Natural killer cell (primary cell): Measurements from ENCODE around the gene SCYL2. TPM values are rescaled to one million over a fixed set of nuclear protein-coding genes. Genes with fewer than 3 reads are reported as not detected.
"Not testable (repeated sequence)": the region's sequence is repeated elsewhere in the genome, so short reads cannot be mapped to it uniquely, and the experiment has no call there.

Source experiments
- ATAC-seq, 3 donors: fragments of 150-1000 bp in 2 of 3; fragments of 200-7000 bp in 1 of 3; cut with Tn5 transposase; 1 replicate in 1 of 3; 2 replicates in 2 of 3; pipeline ENCODE4 v1.10.0; 2021; ENCODE audit warnings: mild to moderate bottlenecking in 2 of 3, moderate library complexity in 2 of 3
- DNase-seq, 2 donors: peaks; one replicate each; pipeline versions ENCODE4 v3.0.0 to v3.0.0-alpha.2; 2013 to 2021; ENCODE audit warnings: mixed read lengths in 1 of 2
- H3K27ac ChIP-seq: one replicate; pipeline ENCODE4 v1.5.1; 2013; ENCODE audit warnings: mild to moderate bottlenecking, low read length
- H3K27me3 ChIP-seq: one replicate; pipeline ENCODE4 v1.6.1; 2013; ENCODE audit warnings: low read length; ENCODE audit not compliant: control insufficient read depth, insufficient read depth
- H3K36me3 ChIP-seq: one replicate; pipeline ENCODE4 v1.6.1; 2013; ENCODE audit warnings: low read length; ENCODE audit not compliant: control insufficient read depth, insufficient read depth
- H3K4me1 ChIP-seq: one replicate; pipeline ENCODE4 v1.6.1; 2013; ENCODE audit warnings: low read length; ENCODE audit not compliant: control insufficient read depth, insufficient read depth
- H3K4me3 ChIP-seq: one replicate; pipeline ENCODE4 v1.5.1; 2013; ENCODE audit warnings: low read length
- H3K9me3 ChIP-seq: one replicate; pipeline ENCODE4 v1.6.1; 2013; ENCODE audit warnings: low read length; ENCODE audit not compliant: control insufficient read depth, insufficient read depth
- H3K27ac Mint-ChIP-seq, 2 donors: one replicate each; pipeline ENCODE4 v1.8.0; 2022; ENCODE audit warnings: mild to moderate bottlenecking in 2 of 2, mixed read lengths in 2 of 2, moderate library complexity in 1 of 2
- H3K27me3 Mint-ChIP-seq, 2 donors: one replicate each; pipeline ENCODE4 v1.8.0; 2022; ENCODE audit warnings: low read depth in 2 of 2, mixed read lengths in 2 of 2
- H3K36me3 Mint-ChIP-seq: one replicate; pipeline ENCODE4 v1.8.0; 2022; ENCODE audit warnings: mixed read lengths
- H3K4me1 Mint-ChIP-seq, 2 donors: one replicate each; pipeline ENCODE4 v1.8.0; 2022; ENCODE audit warnings: mixed read lengths in 2 of 2
- H3K4me3 Mint-ChIP-seq: one replicate; pipeline ENCODE4 v1.8.0; 2022; ENCODE audit warnings: mild to moderate bottlenecking, moderate library complexity, mixed read lengths
- H3K9me3 Mint-ChIP-seq, 2 donors: one replicate each; pipeline ENCODE4 v1.8.0; 2022; ENCODE audit warnings: mixed read lengths in 2 of 2
- WGBS: methylation state at CpG from one replicate; pipeline ENCODE4 v1.1.7; 2013; ENCODE audit warnings: missing lambda C conversion rate; ENCODE audit not compliant: insufficient coverage; 5-methylcytosine and 5-hydroxymethylcytosine counted together
- intact Hi-C: fragments of 100-400 bp; cut with micrococcal nuclease; formaldehyde crosslinking; loops from one replicate; pipeline ENCODE4 v1.14.2; 2022
- total RNA-seq, 4 donors: library from RNA; stranded (reverse); fragments of 120-200 nt in 1 of 4; gene quantifications; one replicate each; pipeline versions ENCODE4 v1.2.3 to v1.2.4, GENCODE V29; 2013 to 2022
- TF ChIP-seq, protein P1 (sequence below): fragments of 200-600 bp; IDR thresholded peaks from one replicate; pipeline ENCODE4 v1.8.0; 2022; ENCODE audit warnings: antibody characterized with exemption

SCYL2 gene
- total RNA-seq, 3 donors from 2014 or later (not counting 1 experiment from before 2014, with no cell fraction given): 48.7 to 61.0 (median 56.1) TPM

DNA sequence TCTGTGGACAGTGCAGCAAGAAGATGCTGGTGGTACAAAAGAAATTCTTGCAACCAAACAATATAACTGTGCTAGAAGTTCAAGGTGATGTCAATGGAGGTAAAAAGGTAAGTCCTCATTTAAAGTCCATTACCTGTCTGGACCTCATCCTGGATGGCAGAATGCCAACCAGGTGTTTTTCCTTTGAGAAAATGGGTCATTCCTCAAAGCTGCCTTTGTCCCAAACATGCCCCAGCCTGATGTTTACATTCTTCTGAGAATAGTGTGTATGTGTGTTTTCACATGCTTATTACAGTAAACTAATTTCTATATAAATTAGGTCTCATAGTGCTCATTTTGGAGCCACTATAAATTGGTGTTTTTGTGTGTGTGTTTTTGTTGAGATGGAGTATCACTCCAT lies 41.5 kb upstream of the SCYL2 start:
- Mint-ChIP-seq H3K4me3 (no peak overlapping the region), H3K27me3 (no peaks in the 10 kb centered on the region), H3K9me3 (no peaks in the 10 kb centered on the region), H3K27ac (no peak overlapping the region), H3K36me3 (peaks cover 5% of the 10 kb centered on the region), H3K4me1 (no peaks in the 10 kb centered on the region)
- no peak overlapping the region for H3K27ac ChIP-seq
- intact Hi-C loops: no loop called here
- TF ChIP-seq, protein P1, sequence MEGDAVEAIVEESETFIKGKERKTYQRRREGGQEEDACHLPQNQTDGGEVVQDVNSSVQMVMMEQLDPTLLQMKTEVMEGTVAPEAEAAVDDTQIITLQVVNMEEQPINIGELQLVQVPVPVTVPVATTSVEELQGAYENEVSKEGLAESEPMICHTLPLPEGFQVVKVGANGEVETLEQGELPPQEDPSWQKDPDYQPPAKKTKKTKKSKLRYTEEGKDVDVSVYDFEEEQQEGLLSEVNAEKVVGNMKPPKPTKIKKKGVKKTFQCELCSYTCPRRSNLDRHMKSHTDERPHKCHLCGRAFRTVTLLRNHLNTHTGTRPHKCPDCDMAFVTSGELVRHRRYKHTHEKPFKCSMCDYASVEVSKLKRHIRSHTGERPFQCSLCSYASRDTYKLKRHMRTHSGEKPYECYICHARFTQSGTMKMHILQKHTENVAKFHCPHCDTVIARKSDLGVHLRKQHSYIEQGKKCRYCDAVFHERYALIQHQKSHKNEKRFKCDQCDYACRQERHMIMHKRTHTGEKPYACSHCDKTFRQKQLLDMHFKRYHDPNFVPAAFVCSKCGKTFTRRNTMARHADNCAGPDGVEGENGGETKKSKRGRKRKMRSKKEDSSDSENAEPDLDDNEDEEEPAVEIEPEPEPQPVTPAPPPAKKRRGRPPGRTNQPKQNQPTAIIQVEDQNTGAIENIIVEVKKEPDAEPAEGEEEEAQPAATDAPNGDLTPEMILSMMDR: no peak
- H3K9me3 ChIP-seq: no peaks in the 10 kb centered on the region
- H3K27me3 ChIP-seq: no peaks in the 10 kb centered on the region
- H3K36me3 ChIP-seq: peaks cover 36% of the 10 kb centered on the region
- H3K4me3 ChIP-seq: no peak overlapping the region
- H3K4me1 ChIP-seq: no peaks in the 10 kb centered on the region
- no peak for ATAC-seq
- no peak for DNase-seq

DNA sequence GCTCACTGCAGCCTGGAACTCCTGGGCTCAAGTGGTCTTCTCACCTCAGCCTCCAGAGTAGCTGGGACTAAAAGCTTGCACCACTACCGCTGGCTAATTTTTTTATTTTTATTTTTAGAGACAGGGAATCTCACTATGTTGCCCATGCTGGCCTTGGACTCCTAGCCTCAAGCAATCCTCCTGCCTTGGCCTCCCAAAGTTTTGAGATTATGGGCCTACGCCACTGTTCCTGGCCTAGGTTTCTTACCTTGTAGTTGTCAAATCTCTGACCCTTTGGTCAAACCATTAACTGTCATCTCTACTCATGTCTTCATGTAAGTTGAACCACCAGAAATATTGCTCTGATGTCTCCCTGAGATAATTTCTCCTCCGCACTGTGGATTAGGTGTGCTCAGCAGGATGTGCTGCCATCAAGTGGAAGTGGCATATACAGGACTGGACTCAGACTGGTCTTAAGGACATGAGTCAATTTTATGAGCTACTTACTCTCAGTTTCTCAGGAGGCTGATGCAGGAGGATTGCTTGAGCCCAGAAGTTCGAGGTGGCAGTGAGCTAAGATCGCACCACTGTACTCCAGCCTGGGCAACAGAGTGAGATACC lies 37.8 kb upstream of the SCYL2 start:
- TF ChIP-seq, protein P1: no peak
- H3K9me3 Mint-ChIP-seq: no peaks in the 10 kb centered on the region
- intact Hi-C loops: no loop called here
- 98% methylated on average over 5 of the region's 5 CpGs for WGBS
- H3K36me3 Mint-ChIP-seq: no peaks in the 10 kb centered on the region
- Histone ChIP-seq H3K27me3 (no peaks in the 10 kb centered on the region), H3K36me3 (peaks cover 13% of the 10 kb centered on the region), H3K27ac (no peak overlapping the region), H3K4me1 (no peaks in the 10 kb centered on the region), H3K9me3 (no peaks in the 10 kb centered on the region), H3K4me3 (no peak overlapping the region)
- H3K4me3 Mint-ChIP-seq: no peak overlapping the region
- H3K27ac Mint-ChIP-seq: no peak overlapping the region
- no peaks in the 10 kb centered on the region for H3K27me3 Mint-ChIP-seq
- no peak for ATAC-seq
- DNase-seq: no peak
- H3K4me1 Mint-ChIP-seq: no peaks in the 10 kb centered on the region

DNA sequence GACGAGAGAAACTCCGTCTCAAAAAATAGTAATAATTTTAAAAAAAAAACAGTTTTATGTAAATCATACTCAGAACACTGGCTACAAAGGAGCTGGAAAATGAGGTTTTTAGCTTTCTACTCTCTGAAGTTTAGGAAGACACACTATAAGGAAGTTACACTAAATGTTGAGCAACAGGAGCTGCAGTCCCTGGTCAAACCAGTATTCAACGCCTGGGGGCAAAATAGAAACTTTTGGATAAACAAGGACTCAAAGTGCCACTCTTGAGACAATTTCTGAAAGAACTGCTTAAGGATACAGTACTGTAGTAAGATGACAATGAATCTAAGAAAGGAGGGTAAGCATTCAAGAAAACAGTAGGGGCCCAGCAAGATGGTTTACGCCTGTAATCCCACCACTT lies 37.1 kb upstream of the SCYL2 start:
- Histone ChIP-seq H3K4me3 (no peak overlapping the region), H3K4me1 (no peaks in the 10 kb centered on the region), H3K36me3 (peaks cover 7% of the 10 kb centered on the region), H3K9me3 (no peaks in the 10 kb centered on the region), H3K27ac (no peak overlapping the region), H3K27me3 (no peaks in the 10 kb centered on the region)
- 96% methylated on average over 2 of the region's 4 CpGs for WGBS
- TF ChIP-seq, protein P1: no peak
- H3K4me1 Mint-ChIP-seq: no peaks in the 10 kb centered on the region
- H3K27ac Mint-ChIP-seq: no peak overlapping the region
- intact Hi-C loops: loop anchor here (5.0 to 10.0 kb wide), 2 partner anchors 172 to 445 kb away; no protein-coding TSS in a partner anchor
- H3K9me3 Mint-ChIP-seq: no peaks in the 10 kb centered on the region
- no peaks in the 10 kb centered on the region for H3K27me3 Mint-ChIP-seq
- DNase-seq (no peak), ATAC-seq (no peak)
- H3K4me3 Mint-ChIP-seq: no peak overlapping the region
- no peaks in the 10 kb centered on the region for H3K36me3 Mint-ChIP-seq

DNA sequence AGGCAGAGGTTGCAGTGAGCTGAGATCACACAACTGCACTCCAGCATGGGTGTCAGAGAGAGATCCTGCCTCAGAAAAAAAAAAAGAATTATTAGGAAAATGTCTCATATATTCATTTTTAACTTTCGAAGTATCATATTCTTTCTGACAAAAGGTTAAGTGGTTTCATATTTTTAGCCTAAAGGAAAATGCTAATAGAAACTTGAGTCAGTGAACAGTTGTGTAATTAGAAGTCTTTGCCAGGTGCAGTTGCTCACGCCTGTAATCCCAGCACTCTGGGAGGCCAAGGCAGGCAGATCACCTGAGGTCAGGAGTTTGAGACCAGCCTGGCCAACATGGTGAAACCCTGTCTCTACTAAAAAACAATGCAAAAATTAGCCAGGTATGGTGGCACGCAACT lies 35.1 kb upstream of the SCYL2 start:
- not testable (repeated sequence) for H3K27ac Mint-ChIP-seq, H3K36me3 ChIP-seq, H3K9me3 Mint-ChIP-seq, H3K27ac ChIP-seq, H3K4me1 Mint-ChIP-seq, H3K4me1 ChIP-seq, H3K27me3 Mint-ChIP-seq, H3K27me3 ChIP-seq, H3K36me3 Mint-ChIP-seq, DNase-seq, H3K9me3 ChIP-seq, ATAC-seq, H3K4me3 Mint-ChIP-seq, H3K4me3 ChIP-seq
- intact Hi-C loops: loop anchor here (5.0 to 10.0 kb wide), 2 partner anchors 170 to 443 kb away; no protein-coding TSS in a partner anchor
- 88% methylated on average over 2 of the region's 3 CpGs for WGBS
